ENCODE data around the gene TGFBR3.
A peak's percentile ranks its signal among the peaks of the same experiment; 100 is the strongest.
"Not testable (repeated sequence)": the region's sequence is repeated elsewhere in the genome, so short reads cannot be mapped to it uniquely, and the experiment has no call there.

The TGFBR3 gene

GRCh38 chr1:91851130-91852010 is 34.6 kb downstream of the TGFBR3 start:
- DNase-seq (ENCODE audit: low spot score): peak; percentile 8

GRCh38 chr1:91850708-91851107 is 35.2 kb downstream of the TGFBR3 start:
- DNase-seq (ENCODE audit: low spot score): no peak

- DNase-seq (ENCODE audit: low spot score): no peak
Observed at GRCh38 chr1:91847851-91848250, 38.1 kb downstream of the TGFBR3 start.

GRCh38 chr1:91846639-91847013 is 39.3 kb downstream of the TGFBR3 start:
- DNase-seq (ENCODE audit: low spot score): no peak

DNA sequence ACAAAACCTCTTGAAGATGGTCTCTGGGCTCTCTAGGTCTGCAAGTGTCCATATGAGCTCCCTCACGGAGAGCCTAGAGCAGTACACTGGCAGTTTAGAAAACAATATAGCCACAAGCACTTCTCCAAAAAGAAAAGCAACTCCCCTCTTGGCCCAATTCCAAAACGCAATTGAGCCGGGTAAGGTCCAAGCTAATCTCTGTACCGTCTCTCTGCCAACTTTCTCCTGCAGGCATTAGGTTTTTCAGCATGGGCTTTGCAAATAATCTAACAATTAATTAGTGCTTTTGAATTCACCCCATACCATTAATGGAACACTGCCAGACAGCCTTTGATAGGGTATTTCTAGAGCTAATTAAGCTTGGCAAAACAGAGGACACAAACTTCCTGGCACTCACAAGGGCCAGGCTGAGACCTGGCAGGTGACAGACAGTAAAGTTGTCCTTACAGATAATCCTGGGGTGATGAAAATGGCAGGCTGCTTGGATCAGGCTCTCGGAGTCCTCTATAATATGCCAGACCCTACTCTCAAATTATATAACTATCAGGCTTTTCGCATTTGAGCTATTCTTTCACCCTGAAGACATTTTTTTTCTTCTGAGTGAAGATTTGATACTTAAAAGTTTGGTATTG is 39.8 kb downstream of the TGFBR3 start:
- no peak for DNase-seq (ENCODE audit: low spot score)

- no peak for DNase-seq (ENCODE audit: low spot score)
Observed at GRCh38 chr1:91844862-91845528, 41.0 kb downstream of the TGFBR3 start.

DNA sequence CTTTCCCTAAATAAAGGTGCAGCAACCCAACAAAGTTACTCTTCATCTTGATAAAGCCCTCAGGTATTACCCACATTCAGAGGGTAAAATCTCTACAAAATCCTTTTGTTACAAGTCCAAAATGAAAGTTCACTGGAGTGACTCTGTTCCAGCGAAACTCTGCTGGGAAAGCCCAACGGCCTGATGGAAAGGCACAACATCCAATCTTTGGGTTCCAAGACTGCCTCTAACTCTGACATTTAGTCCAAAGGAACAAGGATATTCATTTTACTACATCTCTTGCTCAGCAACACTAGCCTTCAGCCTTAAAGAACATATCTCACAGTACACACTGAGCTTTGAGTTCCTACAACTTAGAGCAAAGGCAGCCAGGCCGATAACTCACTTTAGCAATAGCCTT is 42.1 kb downstream of the TGFBR3 start:
- no peak for DNase-seq (ENCODE audit: low spot score)

- no peak for DNase-seq (ENCODE audit: low spot score)
Observed at GRCh38 chr1:91842563-91842962, 43.4 kb downstream of the TGFBR3 start.

DNA sequence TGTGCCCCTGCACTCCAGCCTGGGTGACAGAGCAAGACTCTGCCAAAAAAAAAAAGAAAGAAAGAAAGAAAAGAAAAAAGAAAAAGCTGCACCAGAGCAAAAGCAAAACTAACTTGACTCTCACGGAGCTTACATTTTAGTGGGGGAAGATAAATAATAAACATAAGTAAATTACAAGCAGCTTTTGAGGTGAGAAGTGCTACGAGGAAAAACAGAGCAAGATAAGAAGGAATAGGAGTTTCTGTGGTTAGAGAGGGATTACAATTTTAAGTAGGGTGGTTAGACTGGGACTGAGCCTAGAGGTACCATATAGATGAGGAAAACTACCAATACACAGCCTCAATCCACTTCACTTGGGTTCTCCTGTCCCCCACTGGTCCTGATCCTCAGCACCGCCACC is 43.9 kb downstream of the TGFBR3 start:
- no peak for DNase-seq (ENCODE audit: low spot score)

GRCh38 chr1:91840276-91840675 is 45.7 kb downstream of the TGFBR3 start:
- not testable (repeated sequence) for DNase-seq (ENCODE audit: low spot score)

DNA sequence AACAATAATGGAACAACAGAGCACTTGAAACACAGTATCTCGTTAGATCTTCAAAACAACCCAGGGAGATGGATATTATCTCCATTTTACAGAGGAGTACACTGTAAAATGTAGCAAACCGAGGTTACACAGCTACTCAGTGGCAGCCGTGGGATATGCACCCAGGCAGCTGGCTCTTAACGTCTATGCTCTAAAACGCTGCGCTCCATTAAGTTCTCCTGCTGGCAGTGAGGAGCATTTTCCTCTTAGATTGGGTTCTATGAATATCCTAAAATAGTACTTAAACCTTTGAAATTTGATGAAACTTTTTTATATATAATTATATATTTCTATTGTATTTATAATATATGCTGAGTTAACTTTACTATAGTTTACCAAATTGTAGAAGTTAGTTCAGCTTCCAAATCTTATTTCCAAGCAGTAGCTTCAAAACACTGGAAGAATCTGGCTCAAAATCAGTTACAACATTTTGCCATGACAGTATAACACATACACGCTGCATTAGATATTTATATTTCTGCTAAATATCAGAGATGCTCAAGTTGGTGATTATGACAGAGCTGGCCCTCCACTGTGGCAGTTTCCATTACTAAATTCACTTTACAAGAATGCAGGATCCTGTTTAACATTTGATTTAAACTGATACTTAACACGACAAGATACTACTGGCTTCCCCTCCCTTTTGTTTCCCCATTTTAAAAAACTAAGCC is 49.5 kb downstream of the TGFBR3 start:
- DNase-seq (ENCODE audit: low spot score): no peak

- no peak for DNase-seq (ENCODE audit: low spot score)
Observed at GRCh38 chr1:91835087-91835521, 50.8 kb downstream of the TGFBR3 start.

DNA sequence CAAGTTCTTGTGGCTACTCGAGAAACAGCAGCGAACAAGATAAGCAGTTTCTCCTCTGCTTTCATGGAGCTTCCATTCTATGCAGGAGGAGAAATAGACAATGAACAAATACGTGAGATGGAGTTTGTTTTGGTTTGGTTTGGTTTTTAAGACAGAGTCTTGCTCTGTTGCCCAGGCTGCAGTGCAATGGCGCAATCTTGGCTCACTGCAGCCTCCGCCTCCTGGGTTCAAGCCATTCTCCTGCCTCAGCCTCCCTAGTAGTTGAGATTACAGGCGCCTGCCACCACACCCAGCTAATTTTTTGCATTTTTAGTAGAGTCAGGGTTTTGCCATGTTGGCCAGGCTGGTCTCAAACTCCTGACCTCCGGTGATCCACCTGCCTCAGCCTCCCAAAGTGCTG is 51.4 kb downstream of the TGFBR3 start:
- not testable (repeated sequence) for DNase-seq (ENCODE audit: low spot score)

DNA sequence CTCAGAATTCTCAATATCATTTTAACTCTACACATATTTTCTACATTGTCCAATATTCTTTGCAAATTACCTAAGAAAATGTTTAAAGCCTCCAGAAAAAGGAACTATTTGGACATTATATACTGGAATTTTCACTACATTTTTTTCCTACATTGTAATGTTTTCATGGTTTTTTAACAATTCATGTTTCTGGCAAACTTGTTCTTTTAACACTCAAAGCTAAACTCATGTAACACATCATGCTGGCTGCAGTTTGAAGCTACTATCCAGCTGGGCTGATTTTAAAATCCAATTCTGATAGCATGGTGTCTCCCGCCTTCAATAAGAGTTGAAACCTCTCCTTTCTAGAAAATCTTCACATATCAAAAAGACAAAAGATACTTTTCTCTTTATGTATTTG is 52.0 kb downstream of the TGFBR3 start:
- no peak for DNase-seq (ENCODE audit: low spot score)

DNA sequence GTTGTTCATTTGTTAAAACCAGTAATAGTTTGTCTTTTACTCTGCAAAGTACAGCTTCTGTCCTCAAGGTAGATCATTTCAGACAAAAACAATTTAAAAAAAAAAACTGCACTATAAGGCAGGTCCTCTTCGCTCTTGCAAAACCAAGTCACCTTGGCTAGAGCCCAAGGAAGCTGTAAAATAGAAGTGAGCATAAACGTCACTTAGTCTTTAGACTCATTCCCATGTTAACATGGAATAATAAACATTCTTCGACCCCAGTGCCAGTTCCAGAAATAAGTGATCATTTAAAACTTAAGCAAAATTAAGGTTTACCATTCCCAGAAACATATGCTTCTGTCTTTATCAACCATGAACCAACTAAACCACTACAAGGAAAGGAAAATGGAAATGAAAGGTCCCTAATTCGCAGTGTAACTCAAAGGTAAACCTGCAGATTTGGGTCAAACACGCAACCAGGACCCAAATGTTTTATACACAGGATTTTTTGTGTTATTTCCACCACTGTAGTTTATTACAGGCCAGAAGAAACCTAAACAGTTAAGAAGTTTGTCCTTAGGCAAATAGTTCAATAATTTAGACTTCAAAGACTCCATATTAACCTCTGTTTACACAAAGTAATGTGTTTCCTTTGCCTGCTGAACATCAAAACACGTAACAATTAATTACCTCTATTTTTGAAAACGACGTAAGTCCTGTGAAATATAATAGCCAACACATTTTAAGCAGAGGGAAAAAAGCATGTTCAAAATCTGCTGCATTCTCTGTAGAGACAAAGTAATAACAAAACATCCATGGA is 54.6 kb downstream of the TGFBR3 start:
- DNase-seq (ENCODE audit: low spot score): no peak

- DNase-seq (ENCODE audit: low spot score): no peak
Observed at GRCh38 chr1:91830242-91831131, 55.5 kb downstream of the TGFBR3 start.

GRCh38 chr1:91829293-91830153 is 56.4 kb downstream of the TGFBR3 start:
- no peak for DNase-seq (ENCODE audit: low spot score)

DNA sequence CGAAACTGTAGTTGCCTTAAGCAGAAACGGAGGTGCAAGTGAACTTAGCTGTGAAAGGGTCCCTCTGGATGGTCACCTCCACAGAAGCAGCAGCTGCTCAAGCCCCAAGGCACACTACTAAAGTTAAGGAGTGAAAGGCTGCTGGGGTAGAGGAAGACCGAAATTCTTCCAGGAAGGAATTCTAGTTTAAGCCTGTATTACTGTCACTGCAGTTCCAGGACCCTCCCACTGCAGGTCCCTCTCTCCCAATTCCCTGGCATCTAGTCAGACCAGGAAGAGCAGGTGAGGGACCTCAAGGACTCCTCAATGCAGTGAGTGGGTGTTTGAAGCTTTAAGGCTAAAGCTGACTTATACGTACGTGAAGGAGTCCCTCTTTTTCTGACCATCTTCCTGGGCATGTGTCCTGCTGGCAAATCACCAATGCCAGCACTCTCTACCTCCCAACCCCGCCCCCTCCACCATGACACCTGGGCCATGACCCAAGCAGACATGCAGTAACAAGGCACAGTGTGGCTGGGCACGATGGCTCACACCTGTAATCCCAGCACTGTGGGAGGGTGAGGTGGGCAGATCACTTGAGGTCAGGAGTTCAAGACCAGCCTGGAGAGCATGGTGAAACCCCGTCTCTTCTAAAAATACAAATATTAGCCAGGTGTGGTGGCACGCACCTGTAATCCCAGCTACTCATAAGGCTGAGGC is 57.2 kb downstream of the TGFBR3 start:
- DNase-seq (ENCODE audit: low spot score): no peak

All from SK-N-DZ (cell line).